NT2/D1 (cell line): ENCODE data around the gene KIZ.

Experiments
- SUZ12 ChIP-seq: IDR thresholded peaks from 2 replicates; pipeline ENCODE4 v1.6.1; 2011; ENCODE audit not compliant: insufficient read length, insufficient read depth; ENCODE audit errors: extremely low read depth
- YY1 ChIP-seq: IDR thresholded peaks from 2 replicates; pipeline ENCODE4 v1.6.1; 2011; ENCODE audit not compliant: insufficient read length, insufficient read depth
- ZNF274 ChIP-seq: IDR thresholded peaks from 2 replicates; pipeline ENCODE4 v1.6.1; 2011; ENCODE audit warnings: mild to moderate bottlenecking, low read depth, low read length

GRCh38 chr20:21117521-21117920 is 8.4 kb upstream of the KIZ start:
- TF ChIP-seq SUZ12 (no peak), ZNF274 (no peak), YY1 (no peak)
